OCI-M2 (cell line): ENCODE results near the gene ARFGAP1.
"Not testable (repeated sequence)": the region's sequence is repeated elsewhere in the genome, so short reads cannot be mapped to it uniquely, and the experiment has no call there.

Source experiments
- DNase-seq: peaks from one replicate; lab custom pipeline; 2025; ENCODE audit not compliant: unreplicated experiment; lab: John Stamatoyannopoulos, UW

Gene ARFGAP1

DNA sequence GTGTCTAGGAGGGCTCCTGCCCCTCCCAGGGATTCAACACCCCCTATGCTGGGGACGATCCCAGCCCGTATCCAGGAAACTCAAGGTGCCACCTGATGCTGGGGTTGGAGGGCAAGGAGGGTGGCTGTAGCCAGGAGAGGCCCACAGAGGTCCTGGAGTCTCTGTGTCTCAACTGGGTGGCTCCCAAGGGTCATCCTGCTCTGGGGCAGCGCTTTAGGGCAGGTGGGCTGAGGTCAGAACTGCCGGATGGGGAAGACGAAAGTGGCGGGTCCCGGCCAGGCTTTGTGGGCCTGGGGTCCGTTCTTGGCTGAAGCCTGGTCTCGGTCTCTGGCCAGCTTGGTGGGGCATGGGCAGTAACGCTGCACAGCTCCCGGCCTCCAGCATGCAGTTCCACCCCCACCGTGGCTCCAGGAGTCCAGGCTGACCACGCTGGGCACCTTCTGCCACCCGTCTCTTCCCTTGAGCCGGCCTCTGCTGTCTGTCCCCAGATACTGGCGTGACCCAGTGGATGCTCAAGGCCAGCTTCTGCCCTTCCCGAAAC is 17.6 kb downstream of the ARFGAP1 start:
- DNase-seq: no peak

DNA sequence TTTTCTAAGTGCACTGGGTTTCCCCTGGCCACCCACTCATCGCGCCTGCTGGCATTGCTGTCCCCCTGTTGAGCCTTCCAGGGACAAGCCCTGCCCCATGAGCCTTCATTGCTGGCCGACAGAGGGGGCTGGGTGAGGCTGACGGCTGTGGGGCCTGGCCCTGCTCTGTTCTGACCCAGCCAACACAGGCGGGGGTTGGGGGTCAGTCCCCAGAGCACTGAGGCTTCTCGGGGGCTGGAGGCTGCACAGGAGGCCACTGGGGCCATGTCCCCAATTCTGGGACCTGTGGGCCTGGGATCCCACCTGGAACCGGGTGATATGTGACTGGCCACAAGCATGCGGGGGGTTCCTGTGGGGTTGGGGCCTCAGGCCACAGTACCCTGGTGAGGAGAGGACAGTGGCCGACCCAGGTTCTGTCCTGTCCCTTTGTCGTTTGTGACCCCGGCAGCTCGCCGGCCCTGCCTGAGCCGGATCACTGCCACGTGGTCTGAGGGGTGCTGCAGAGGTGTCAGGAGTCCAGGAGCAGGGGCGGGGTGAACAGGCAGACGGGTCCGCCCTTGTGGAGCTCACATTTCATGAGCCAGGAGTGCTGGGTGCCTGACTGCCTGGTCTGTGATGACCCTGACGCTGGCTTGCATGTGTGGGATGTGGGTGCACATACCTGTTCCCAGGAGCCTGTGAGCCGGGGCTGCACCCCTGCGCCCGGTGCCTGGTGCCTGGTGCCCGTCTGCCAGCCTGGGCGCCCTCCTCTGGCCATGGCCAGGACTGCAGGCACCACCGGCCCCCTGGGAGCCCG is 18.3 kb downstream of the ARFGAP1 start:
- DNase-seq: no peak

DNA sequence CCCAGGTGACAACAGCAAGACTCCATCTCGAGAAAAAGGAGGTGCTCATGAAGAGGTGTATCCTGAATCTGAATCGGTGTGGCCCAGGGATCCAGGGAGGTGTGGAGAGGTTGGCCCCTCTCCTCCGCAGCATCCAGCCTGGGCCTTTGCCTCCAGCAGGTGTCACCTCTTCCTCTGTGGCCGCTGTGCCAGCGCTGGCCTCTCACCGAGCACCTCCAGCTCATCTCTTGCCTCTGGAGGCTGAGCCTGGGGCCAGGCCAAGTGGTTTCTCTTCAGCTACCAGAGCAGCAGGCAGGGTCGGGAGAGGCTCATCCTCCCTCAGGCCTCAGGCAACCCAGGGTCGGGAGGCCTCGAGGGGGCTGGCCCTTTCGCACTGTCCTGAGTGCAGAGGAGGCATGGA is 19.2 kb downstream of the ARFGAP1 start:
- no peak for DNase-seq

DNA sequence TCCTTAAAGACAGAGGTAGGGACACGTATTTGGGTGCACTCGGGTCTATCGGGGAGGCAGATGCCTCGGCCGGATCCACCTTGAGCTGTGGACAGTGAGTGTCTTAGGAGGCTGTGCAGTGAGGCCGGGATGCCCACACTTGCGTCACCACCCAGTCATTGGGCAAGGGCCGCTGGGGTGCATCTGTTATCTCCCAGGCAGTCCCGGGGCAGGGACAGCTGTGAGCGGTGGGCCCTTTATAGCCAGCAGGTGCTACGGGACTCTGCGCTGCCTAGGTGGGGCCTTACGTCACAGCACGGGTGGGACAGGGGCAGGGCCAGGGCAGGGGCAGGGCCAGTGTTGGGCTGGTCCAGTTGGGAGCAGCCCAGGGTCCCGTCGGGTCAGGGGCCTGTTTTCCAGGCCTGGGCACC is 19.7 kb downstream of the ARFGAP1 start:
- no peak for DNase-seq

DNA sequence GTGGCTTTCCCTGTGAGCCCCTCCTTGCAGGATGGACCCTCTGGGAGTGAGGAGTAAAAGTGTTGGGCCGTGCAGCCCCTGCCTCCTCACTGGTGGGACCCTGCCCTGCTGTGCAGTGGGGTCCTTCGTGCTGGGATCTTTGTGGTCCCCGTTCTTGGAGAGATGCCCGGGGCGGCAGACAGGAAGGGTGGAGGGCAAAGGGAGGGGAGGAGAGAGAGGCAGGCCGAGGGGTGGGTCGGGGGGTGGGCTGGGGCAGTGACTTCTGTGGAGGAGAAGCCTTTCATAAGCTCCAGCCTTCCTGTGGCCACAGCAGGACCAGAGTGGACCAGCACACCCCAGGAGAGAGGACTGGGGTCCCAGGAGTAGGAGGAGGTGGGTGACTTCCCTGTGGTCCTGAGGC is 20.3 kb downstream of the ARFGAP1 start, which contains the start of gene COL20A1:
COL20A1 (plus strand) TSS at position 283 of the 400 bp plus-strand sequence. CDS start 1,922 bp downstream, outside the sequence.
- no peak for DNase-seq

DNA sequence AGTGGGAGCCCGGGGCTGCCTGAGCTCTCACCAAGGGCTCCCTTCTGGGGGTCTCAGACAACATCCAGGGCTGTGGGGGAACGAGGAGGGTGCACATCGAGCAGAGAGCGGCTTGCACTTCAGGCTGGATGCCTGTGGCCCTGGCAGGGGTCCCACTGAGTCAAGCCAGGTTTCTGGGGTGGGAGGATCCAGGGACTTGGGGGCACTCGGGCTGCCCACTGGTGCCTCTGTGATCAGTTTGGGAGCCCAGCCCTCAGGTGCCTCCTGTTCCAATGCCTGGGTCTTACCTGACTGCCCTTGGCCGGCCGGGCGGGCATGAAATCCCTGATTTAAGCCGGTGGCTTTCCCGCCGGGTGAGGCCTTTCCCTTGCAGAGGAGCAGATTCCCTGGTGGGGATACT is 20.8 kb downstream of the ARFGAP1 start:
- no peak for DNase-seq

DNA sequence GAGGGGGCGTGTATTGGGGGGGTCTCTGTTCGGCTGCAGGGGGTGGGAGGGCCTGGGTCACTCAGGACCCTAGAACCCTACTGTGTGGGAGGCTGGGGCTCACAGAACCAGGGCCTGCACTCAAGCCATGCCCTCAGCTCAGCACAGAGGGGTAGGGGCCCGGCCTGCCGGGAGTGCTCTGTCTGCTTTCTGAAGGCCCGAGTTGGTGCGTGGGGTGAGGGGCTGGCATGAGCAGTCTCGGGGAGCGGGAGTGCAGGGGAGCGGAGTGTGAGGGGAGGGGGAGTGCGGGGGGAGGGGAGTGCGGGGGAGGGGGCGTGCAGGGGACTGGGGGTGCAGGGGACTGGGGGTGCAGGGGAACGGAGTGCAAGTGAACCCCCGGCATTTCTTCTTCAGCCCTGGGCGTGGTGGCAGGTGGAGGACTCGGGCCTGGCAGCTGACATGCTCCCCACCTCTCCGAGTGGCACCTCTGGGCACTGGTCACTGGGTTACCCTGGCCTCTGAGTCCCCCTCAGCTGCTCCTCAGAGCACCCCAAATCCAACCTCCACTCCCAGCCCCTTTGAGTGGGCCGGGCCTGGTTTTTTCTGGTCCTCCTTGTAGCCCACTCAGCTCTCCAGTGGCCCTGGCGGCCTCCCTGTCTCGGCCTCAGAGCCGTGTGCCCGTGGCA is 21.4 kb downstream of the ARFGAP1 start:
- DNase-seq: no peak

DNA sequence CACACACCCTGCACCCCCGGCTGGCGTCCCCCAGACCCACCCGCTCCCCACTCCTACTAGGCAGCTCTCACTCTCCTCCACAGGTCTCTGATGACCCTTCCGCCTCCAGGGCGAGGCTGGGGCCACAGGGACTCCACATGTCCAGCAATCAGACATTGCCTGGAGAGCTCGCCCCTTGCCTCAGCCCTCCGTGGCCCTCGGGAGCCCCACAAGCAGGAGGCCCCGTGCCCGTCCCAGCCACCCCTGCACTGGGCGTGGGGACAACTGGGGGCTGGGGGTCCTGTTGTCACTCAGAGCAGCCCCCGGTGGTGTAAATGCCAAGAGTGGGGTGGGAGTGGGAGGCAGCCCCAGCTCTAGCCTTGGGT is 21.9 kb downstream of the ARFGAP1 start:
- no peak for DNase-seq

DNA sequence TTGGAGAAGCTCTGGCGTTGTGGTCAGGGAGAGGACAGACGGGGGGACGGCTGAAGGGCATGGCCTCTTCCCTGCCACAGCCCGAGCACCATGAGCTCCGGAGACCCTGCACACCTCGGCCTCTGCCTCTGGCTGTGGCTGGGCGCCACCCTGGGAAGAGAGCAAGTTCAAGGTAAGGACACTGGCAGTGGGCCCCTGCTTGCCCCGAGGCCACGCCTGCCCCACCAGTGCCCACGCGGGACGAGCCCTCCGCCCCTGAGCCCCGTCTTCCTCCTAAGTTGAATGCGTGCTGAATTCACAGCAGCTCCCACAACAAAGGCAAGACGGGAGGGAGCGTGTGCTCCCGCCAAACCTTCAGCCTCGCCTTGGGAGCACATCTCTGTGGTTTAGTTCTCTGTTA is 22.4 kb downstream of the ARFGAP1 start:
- DNase-seq: no peak

DNA sequence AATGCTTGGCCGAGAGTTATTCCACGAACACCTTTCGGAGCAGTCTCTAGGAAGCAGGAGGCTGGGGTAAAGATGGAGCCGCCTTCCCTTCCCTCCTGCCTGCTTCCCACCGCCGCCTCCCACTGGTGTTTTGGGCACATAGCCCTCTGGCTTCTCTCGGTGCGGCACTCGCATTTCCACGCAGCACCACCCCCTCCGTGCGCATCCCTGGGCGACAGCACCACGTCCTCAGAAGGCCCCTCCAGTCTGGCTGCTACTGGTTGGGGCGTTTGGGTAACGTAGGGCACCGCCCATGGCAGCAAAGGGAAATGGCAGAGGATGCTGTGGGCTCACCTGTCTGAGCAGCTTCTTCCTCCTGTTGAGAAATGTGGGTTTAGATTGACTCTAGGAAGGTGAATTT is 22.8 kb downstream of the ARFGAP1 start:
- DNase-seq: no peak

DNA sequence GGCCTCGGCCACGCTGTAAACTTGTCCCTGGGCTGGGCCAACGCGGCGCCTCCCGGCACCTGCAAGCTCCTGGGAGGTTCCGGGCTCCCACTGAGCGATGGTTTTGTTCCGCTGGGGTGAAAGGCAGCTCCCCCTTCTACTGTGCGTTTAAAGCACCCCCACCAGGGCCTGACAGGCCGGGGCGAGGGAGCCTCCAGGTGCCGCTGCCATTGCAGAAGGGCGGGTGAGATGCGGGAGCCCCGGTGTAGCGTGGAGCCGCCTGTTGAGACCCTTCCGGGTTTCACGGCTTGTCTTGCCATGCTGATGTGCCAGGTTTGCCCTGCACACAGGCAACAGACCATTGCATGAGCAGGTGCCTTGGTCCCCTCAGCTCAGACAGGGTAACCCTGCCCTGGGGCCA is 23.2 kb downstream of the ARFGAP1 start:
- DNase-seq: no peak

DNA sequence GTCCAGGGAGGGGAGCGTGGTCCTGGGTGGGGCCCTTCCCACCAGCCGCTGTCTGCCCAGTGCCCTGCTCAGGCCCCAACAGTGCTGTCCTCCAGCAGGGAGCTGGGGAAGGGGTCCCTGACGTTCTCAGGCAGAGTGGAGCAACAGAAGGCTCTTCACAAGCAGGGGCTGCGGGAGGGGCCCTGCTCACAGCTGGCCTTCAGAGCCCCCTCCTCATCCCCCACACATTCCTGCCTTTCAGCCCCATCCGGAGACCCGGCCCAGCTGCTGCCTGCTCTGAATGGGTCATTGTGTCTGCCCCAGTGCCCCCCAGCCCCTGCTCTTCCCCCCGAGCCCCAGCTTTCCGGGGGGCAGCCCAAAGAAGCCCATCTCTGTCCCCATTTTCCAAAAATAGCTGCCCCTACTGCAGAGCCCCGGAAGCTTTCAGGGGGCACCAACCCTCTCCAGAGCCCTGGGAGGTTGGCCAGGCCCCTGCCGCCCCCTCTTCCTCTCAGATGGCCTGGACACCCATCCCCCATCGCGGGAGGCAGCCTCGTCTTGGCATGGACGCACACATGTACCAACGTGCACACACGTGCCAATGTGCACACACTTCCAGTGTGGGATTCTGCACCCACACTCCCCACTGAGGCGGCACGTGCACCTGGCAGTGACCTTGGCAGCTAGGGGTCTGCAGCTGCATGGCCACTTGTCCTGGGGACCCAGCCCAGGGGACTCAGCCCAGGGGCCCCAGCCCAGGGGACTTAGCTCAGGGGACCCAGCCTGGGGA is 24.1 kb downstream of the ARFGAP1 start:
- no peak for DNase-seq

DNA sequence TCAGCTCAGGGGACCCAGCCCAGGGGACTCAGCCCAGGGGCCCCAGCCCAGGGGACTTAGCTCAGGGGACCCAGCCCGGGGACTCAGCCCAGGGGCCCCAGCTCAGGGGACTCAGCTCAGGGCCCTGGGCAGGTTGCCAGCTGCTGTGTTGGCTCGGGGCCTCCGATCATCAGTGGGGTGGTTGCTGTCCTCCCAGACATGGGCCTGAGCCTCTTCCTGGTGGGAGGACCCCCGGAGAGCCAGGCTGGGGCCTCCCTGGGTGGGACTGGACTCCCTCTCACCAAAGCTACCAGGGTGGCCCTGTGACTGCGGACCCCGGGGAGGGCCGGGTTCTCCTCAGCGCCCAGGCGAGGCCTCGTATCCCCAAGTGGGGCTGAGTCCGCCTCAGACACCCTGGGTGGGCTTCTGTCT is 24.8 kb downstream of the ARFGAP1 start:
- DNase-seq: no peak

DNA sequence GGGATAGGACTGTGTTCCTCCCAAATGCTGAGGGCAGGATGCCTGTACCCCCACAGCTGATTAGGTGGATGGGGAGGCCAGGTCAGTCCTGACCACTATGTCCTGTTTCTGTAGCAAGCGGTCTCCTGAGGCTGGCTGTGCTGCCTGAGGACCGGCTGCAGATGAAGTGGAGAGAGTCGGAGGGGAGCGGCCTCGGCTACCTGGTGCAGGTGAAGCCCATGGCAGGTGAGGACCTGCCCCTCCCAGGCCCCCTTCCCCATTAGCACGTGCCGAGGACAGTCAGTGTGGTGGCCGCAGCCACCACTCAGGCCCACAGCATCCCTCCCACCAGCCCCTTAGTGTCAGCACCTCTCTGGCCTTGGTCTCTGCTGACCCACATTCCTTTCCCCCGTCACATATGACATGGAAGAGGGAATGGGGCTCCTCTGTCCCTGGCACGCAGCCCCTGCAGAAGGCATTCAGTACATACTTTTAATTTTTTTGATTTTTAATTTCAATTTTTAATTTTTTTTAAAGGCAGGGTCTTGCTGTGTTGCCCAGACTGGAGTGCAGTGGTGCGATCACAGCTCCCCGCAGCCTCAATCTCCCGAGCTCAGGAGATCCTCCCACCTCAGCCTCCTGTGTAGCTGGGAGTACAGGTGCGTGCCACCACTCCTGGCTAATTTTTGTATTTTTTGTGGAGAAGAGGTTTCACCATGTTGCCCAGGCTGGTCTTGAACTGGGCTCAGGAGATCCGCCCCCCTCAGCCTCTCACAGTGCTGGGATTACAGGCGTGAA is 25.4 kb downstream of the ARFGAP1 start:
- DNase-seq: no peak

DNA sequence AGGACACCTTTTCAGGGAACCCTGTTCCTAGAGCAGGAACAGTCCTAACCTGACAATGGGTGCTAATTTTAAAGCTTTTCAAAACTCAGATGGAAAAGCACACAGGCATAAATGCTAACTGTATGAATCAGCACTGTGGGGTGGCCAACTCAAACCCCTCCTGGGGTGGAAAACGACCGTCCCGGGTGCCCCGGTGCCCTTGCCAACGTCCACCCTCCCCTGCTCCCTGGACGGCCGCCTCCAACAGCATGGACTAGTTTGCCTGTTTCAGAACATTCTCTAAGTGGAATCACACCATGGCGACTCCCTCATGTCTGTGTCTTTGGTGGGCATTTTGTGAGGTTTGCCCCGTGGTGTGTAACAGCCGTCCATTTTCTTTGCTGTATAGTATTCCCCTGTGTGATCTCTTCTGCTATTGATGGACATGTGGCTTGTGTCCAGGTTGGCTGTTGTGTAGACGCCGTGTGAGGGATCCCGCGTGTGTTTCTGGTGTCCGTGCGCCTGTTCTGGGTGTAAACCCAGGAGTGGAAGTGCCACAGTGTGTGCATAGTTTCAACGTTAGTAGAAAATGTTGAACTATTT is 26.2 kb downstream of the ARFGAP1 start:
- no peak for DNase-seq

DNA sequence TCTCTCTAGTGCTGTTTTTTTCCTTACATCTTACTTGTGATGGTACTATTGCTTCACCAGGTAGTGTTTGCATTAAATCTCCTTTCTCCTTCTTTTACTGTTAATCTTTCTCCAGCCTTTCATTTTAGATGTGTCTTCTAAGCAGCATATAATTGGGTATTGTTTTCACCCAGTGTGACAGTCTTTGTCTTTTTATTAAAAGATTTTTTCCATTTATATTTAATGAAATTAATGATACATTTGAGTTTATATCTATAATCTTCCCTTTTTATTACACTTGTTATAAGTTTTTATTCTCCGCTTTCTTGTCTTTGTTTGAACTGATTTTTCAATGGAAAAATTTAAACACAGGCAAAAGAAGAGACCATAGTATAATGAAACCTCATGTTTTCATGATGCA is 29.1 kb downstream of the ARFGAP1 start:
- no peak for DNase-seq

DNA sequence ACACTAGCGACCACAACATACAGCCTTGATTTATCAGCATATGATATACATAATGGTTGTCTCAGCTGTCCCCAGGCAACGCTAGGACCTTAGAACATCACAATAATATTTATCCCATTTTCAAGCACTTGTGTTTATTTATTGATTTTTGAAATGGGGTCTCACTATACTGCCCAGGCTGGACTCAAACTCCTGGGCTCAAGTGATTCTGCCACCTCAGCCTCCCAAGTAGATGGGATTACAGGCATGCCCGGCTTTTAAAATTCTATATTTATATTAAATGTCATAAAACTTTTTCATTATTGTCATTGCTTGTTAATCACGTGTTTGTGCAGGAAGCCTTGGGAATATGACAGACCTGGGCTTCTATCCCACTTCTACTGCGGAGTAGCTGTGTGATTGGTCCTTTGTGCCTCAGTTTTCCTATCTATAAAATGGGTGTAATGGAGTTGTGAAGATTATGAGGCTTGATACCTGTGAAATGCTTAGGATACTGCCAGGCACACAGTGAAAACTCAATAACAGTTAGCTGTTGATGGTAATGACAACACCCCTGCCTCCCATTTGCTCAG is 30.6 kb downstream of the ARFGAP1 start:
- DNase-seq: no peak

DNA sequence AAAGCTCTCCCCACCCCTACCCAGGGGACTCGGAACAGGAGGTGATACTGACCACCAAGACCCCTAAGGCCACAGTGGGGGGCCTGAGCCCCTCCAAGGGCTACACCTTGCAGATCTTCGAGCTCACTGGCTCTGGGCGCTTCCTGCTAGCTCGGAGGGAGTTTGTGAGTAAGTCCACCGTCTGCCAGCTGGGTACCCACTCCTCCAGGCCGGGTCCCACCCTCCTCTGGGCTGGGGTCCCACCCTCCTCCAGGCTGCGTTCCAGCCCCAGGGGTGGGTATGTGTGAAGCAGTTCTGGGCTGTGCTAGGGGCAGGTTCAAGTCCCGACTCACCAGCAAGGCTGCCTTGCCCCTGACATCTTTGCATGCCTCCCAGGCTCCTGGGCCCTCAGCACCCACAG is 32.8 kb downstream of the ARFGAP1 start:
- DNase-seq: no peak

DNA sequence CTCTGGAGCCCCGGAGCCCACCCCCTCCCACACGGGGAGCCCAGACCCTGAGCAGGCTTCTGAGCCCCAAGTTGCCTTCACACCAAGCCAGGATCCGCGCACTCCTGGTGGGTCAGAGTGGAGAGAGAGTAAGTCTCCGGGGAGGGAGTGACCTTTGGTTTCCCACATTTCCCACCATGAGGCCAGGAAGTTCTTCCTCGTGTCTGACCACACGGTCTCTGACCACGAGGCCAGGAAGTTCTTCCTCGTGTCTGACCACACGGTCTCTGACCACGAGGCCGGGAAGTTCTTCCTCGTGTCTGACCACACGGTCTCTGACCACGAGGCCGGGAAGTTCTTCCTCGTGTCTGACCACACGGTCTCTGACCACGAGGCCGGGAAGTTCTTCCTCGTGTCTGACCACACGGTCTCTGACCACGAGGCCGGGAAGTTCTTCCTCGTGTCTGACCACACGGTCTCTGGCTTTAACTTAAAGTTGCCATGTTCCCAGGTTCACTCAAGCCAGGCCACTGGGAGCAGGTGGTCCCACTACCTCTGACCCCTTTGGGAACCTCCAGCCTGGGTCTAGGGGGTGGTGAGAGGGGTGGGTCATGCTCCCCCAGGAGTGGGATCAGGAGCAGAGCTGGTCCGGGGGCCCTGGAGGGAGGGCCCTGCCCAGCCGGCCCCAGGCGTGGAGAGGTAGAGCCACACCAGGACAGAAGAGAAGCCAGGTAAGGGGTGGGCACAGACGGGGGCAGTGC is 33.5 kb downstream of the ARFGAP1 start:
- not testable (repeated sequence) for DNase-seq
